Activated CD8-positive, alpha-beta T cell treated with anti-CD3 and anti-CD28 coated beads for 36 hours (primary cell): ENCODE measurements around the gene CPN2. TPM values are rescaled to one million over a fixed set of nuclear protein-coding genes. Genes with fewer than 3 reads are reported as not detected.

ENCODE experiments used
- ATAC-seq: fragments of 200-7000 bp; cut with Tn5 transposase; one replicate; pipeline ENCODE4 v1.10.0; 2021; ENCODE audit warnings: mild to moderate bottlenecking, moderate library complexity
- CTCF ChIA-PET: fragments of 350-600 bp; sonication (Branson Sonifier 250); formaldehyde crosslinking; loops from one replicate; lab custom pipeline; 2021; ENCODE audit warnings: antibody characterized with exemption; lab: Charles Lee
- POLR2A ChIA-PET: fragments of 350-600 bp; sonication (Branson Sonifier 250); formaldehyde crosslinking; loops from one replicate; lab custom pipeline; 2021; ENCODE audit warnings: antibody characterized with exemption; lab: Charles Lee
- DNase-seq: peaks from one replicate; pipeline ENCODE4 v3.0.0-alpha.2; 2020
- H3K27ac Mint-ChIP-seq: one replicate; pipeline ENCODE4 v1.8.0; 2021; ENCODE audit warnings: mild to moderate bottlenecking, mixed read lengths
- H3K27me3 Mint-ChIP-seq: one replicate; pipeline ENCODE4 v1.8.0; 2021; ENCODE audit warnings: mixed read lengths
- H3K36me3 Mint-ChIP-seq: one replicate; pipeline ENCODE4 v1.8.0; 2021; ENCODE audit warnings: low read depth, mixed read lengths
- H3K4me1 Mint-ChIP-seq: one replicate; pipeline ENCODE4 v1.8.0; 2021; ENCODE audit warnings: low read depth, mixed read lengths
- H3K4me3 Mint-ChIP-seq: one replicate; pipeline ENCODE4 v1.8.0; 2021; ENCODE audit warnings: mild to moderate bottlenecking, moderate library complexity, mixed read lengths
- H3K9me3 Mint-ChIP-seq: one replicate; pipeline ENCODE4 v1.8.0; 2021; ENCODE audit warnings: mixed read lengths
- intact Hi-C: fragments of 100-400 bp; cut with micrococcal nuclease; formaldehyde crosslinking; loops from one replicate; pipeline ENCODE4 v1.10.0; 2022
- total RNA-seq, 2 experiments: library from RNA; stranded (reverse); gene quantifications; one replicate each; pipeline ENCODE4 v1.2.3, GENCODE V29; 2021
- TF ChIP-seq, protein P1 (sequence below): fragments of 200-600 bp; IDR thresholded peaks from one replicate; pipeline ENCODE4 v1.8.0; 2022; ENCODE audit warnings: antibody characterized with exemption, mild to moderate bottlenecking

The CPN2 gene
- total RNA-seq, 2 experiments from 2014 or later: not detected

DNA sequence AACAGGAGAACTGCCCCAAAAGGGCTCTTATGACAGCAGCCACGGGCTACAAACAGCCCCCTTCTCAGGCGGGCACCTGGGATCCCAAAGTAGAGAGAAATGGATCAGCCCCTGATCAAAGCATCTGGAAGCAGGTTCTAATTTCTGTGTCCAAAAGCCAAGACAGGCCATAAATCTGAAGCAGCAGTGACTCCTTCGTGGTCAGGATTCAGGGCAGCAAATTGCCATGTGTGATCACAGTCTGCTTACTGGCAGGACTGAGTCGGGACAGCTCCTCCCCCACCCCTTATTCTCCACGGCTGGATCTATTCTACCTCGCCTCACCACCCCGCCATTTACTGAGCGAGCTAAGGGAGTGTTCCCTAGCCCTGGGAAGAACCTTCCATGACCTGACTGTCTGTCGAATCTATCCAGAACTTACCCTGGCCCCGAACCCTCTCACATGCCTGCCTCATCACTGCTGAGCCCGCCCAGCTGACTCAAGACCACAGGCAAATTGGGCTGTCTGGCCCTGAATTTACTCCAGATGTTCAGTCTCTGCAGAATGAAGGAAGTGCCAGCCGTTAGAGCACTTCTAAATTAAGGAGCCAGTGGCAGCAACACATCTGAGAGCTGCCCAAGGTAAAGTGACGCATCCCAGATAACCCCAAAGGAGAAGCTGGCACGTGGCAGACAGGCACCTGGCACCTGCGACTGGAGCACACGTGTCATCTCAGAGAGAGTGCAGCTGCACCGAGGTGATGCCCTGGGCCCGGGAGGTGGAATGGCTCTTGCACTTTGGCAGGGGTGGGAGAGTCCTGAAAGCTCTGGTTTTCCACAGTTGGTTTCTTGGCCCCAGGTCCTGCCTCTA lies 17.1 kb upstream of the CPN2 start:
- intact Hi-C loops: no loop called here
- ATAC-seq (no peak), DNase-seq (no peak)
- Mint-ChIP-seq H3K36me3 (no peaks in the 10 kb centered on the region), H3K4me1 (no peaks in the 10 kb centered on the region), H3K4me3 (no peak overlapping the region), H3K9me3 (no peaks in the 10 kb centered on the region), H3K27me3 (peaks cover 23% of the 10 kb centered on the region), H3K27ac (no peak overlapping the region)
- TF ChIP-seq, protein P1, sequence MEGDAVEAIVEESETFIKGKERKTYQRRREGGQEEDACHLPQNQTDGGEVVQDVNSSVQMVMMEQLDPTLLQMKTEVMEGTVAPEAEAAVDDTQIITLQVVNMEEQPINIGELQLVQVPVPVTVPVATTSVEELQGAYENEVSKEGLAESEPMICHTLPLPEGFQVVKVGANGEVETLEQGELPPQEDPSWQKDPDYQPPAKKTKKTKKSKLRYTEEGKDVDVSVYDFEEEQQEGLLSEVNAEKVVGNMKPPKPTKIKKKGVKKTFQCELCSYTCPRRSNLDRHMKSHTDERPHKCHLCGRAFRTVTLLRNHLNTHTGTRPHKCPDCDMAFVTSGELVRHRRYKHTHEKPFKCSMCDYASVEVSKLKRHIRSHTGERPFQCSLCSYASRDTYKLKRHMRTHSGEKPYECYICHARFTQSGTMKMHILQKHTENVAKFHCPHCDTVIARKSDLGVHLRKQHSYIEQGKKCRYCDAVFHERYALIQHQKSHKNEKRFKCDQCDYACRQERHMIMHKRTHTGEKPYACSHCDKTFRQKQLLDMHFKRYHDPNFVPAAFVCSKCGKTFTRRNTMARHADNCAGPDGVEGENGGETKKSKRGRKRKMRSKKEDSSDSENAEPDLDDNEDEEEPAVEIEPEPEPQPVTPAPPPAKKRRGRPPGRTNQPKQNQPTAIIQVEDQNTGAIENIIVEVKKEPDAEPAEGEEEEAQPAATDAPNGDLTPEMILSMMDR: no peak
- POLR2A ChIA-PET: interaction anchor here (1.1 kb wide), 1 partner anchor 11 kb away, joined by 3 read pairs; no protein-coding TSS in a partner anchor
- CTCF ChIA-PET: no interaction called here

DNA sequence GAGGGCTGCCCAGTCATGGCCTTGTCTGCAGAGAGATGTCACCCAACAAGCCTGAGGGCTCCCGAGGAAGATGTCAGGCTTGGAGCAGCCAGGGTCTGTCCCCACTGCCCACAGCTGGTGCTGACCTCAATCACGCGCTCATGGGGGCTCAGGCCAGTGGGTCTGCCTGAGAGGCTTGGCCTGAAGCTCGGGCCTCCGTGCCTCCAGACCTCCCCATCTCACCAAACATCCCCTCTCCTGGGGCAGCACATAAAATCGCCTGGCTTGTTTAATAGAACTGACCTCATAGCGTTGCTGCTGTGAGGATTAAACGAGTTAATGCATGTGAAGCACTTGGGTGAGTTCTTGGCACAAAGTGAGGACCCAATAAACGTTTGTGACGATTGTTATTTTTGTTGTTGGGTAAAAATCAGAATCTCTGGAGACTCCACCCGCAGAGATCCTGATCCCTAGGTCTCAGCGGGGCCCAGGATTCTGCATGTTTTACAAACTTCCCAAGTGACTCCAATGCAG lies 14.9 kb upstream of the CPN2 start:
- Mint-ChIP-seq H3K36me3 (no peaks in the 10 kb centered on the region), H3K4me1 (no peaks in the 10 kb centered on the region), H3K9me3 (no peaks in the 10 kb centered on the region), H3K27ac (no peak overlapping the region), H3K4me3 (no peak overlapping the region), H3K27me3 (peaks cover 21% of the 10 kb centered on the region)
- POLR2A ChIA-PET: no interaction called here
- DNase-seq (no peak), ATAC-seq (no peak)
- TF ChIP-seq, protein P1: no peak
- CTCF ChIA-PET: interaction anchor here (4.7 kb wide), 1 partner anchor 22 kb away, joined by 22 read pairs; no protein-coding TSS in a partner anchor
- intact Hi-C loops: no loop called here

DNA sequence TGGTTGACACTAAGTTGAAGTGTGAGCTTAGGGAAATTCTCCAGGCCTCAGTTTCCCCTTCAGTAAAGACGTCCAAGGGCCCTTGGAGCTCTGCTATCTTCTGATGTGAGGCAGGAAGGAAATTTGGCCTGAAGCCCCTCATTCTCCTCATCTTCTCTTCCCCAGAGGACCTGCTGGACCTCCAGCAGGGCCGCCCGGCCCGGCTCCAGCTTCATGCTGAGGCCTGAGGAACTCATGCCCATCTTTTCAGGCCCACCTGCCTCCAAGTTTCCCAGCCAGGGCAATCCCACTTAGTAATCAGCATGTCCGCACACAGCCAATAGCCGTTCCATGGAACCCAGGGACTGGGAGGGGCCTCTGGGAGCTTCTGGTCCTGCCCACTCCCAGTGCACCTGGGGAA lies 14.4 kb upstream of the CPN2 start:
- H3K27ac Mint-ChIP-seq: no peak overlapping the region
- peaks cover 21% of the 10 kb centered on the region for H3K27me3 Mint-ChIP-seq
- no peaks in the 10 kb centered on the region for H3K9me3 Mint-ChIP-seq
- CTCF ChIA-PET: interaction anchor here (1.9 to 4.7 kb wide), 2 partner anchors 21 to 38 kb away, joined by 4 to 22 read pairs; no protein-coding TSS in a partner anchor
- no peak for DNase-seq
- no peaks in the 10 kb centered on the region for H3K4me1 Mint-ChIP-seq
- intact Hi-C loops: no loop called here
- H3K36me3 Mint-ChIP-seq: no peaks in the 10 kb centered on the region
- no peak for ATAC-seq
- POLR2A ChIA-PET: no interaction called here
- H3K4me3 Mint-ChIP-seq: no peak overlapping the region
- TF ChIP-seq, protein P1: no peak

DNA sequence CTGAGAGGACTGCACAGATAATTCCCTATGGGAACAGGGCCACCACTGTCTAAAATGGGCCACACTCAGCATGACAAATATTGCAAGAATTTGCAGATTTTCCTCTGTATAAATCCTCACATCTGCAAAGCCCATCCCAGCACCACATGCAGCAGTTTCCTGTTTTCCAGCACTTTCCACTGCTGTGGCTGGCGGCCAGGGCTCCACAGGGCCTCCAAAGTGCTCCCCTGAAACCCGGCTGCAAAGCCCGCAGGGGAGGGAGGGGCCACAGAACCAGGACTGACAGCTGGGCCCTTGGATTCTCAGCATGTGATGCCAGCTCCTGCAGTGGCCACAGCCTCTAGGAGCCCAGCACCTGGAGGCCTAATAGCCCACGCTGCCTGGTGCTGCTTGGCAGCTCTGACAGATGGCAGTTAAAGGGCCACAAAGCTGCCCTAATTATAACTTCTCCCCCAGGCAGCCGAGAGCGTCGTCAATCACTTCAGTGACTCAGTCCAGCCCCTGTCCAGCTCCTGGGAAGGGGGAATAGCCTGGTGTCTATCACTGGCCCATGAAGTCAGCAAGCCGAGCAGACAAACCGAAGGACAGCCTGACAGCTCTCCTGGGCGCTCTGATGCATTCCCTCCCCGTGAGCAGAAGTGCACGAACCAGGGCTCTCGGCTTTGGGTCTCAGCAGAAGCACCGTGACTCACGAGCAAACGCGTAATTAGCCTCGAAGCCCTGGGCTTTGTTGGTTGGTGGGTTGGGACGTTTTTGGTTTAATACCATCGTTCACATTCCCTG lies 13.7 kb upstream of the CPN2 start:
- H3K27me3 Mint-ChIP-seq: peaks cover 20% of the 10 kb centered on the region
- ChIA-PET CTCF (interaction anchor here (1.5 to 4.7 kb wide), 4 partner anchors 21 to 39 kb away, joined by 4 to 22 read pairs (median 4); no protein-coding TSS in a partner anchor), POLR2A (no interaction called here)
- DNase-seq: no peak
- TF ChIP-seq, protein P1: no peak
- no peak overlapping the region for H3K4me3 Mint-ChIP-seq
- no peak overlapping the region for H3K27ac Mint-ChIP-seq
- intact Hi-C loops: no loop called here
- no peaks in the 10 kb centered on the region for H3K9me3 Mint-ChIP-seq
- no peak for ATAC-seq
- H3K4me1 Mint-ChIP-seq: no peaks in the 10 kb centered on the region
- no peaks in the 10 kb centered on the region for H3K36me3 Mint-ChIP-seq
